SK-N-SH treated with all-trans-retinoic acid at 6 μM for 48 hours (cell line): ENCODE measurements around the gene RBFOX2.

Experiments used
- BACH2 ChIP-seq: fragments of 250-450 bp; sonication (Bioruptor Pico); IDR thresholded peaks from 2 replicates; pipeline ENCODE4 v1.9.0; 2021; ENCODE audit warnings: mild to moderate bottlenecking, borderline replicate concordance
- CSRNP3 ChIP-seq: fragments of 250-450 bp; sonication (Bioruptor Pico); IDR thresholded peaks from 2 replicates; pipeline ENCODE4 v1.5.1; 2021; ENCODE audit warnings: mild to moderate bottlenecking, moderate library complexity
- ESRRG ChIP-seq: fragments of 250-450 bp; sonication (Bioruptor Pico); IDR thresholded peaks from 2 replicates; pipeline ENCODE4 v1.6.1; 2021; ENCODE audit warnings: mild to moderate bottlenecking
- GLIS3 ChIP-seq: fragments of 250-450 bp; sonication (Bioruptor Pico); IDR thresholded peaks from 2 replicates; pipeline ENCODE4 v1.5.0; 2020; ENCODE audit warnings: mild to moderate bottlenecking, moderate library complexity
- ISL1 ChIP-seq: fragments of 250-450 bp; sonication (Bioruptor Pico); IDR thresholded peaks from 2 replicates; pipeline ENCODE4 v2.1.2; 2022; ENCODE audit warnings: mild to moderate bottlenecking, moderate library complexity
- OSR1 ChIP-seq: fragments of 250-450 bp; sonication (Bioruptor Pico); IDR thresholded peaks from 2 replicates; pipeline ENCODE4 v1.8.0; 2022; ENCODE audit warnings: moderate library complexity, mild to moderate bottlenecking, inconsistent platforms
- PATZ1 ChIP-seq: fragments of 250-450 bp; sonication (Bioruptor Pico); IDR thresholded peaks from 2 replicates; pipeline ENCODE4 v1.8.0; 2020; ENCODE audit warnings: mild to moderate bottlenecking, moderate library complexity, borderline replicate concordance
- PPARA ChIP-seq: fragments of 250-450 bp; sonication (Bioruptor Pico); IDR thresholded peaks from 2 replicates; pipeline ENCODE4 v1.5.0; 2020; ENCODE audit warnings: mild to moderate bottlenecking, borderline replicate concordance
- RARB ChIP-seq: fragments of 250-450 bp; sonication (Bioruptor Pico); IDR thresholded peaks from 2 replicates; pipeline ENCODE4 v1.8.0; 2021; ENCODE audit warnings: mild to moderate bottlenecking, moderate library complexity
- TCF4 ChIP-seq: fragments of 250-450 bp; sonication (Bioruptor Pico); IDR thresholded peaks from 2 replicates; pipeline ENCODE4 v1.8.0; 2021; ENCODE audit warnings: mild to moderate bottlenecking, moderate library complexity, borderline replicate concordance
- ZFP3 ChIP-seq: fragments of 250-450 bp; sonication (Bioruptor Pico); IDR thresholded peaks from 2 replicates; pipeline ENCODE4 v1.5.0; 2020; ENCODE audit warnings: mild to moderate bottlenecking, moderate library complexity
- ZNF70 ChIP-seq: fragments of 450-650 bp; formaldehyde crosslinking; IDR thresholded peaks from 2 replicates; pipeline ENCODE4 v1.5.0; 2020; ENCODE audit warnings: mild to moderate bottlenecking, moderate library complexity
- ZNF8 ChIP-seq: fragments of 450-650 bp; formaldehyde crosslinking; IDR thresholded peaks from 2 replicates; pipeline ENCODE4 v1.5.0; 2020; ENCODE audit warnings: mild to moderate bottlenecking, moderate library complexity

GRCh38 chr22:35712672-35713071 lies 316.0 kb downstream of the RBFOX2 start:
- no peak for TF ChIP-seq PATZ1 (CRISPR knock-in tag)
- TF ChIP-seq OSR1 (CRISPR knock-in tag) = no peak
- TF ChIP-seq ZFP3 (CRISPR knock-in tag) = no peak
- TF ChIP-seq ISL1 (CRISPR knock-in tag) = no peak
- TF ChIP-seq ZNF70 (CRISPR knock-in tag) = no peak
- TF ChIP-seq GLIS3 (CRISPR knock-in tag) = no peak
- TF ChIP-seq RARB (CRISPR knock-in tag) = no peak
- TF ChIP-seq TCF4 (CRISPR knock-in tag) = no peak
- no peak for TF ChIP-seq BACH2 (CRISPR knock-in tag)
- no peak for TF ChIP-seq PPARA (CRISPR knock-in tag)
- TF ChIP-seq ESRRG (CRISPR knock-in tag) = no peak
- no peak for TF ChIP-seq CSRNP3 (CRISPR knock-in tag)
- TF ChIP-seq ZNF8 (CRISPR knock-in tag) = no peak
